ENCODE results near the gene MRPL44.

MRPL44 gene

DNA sequence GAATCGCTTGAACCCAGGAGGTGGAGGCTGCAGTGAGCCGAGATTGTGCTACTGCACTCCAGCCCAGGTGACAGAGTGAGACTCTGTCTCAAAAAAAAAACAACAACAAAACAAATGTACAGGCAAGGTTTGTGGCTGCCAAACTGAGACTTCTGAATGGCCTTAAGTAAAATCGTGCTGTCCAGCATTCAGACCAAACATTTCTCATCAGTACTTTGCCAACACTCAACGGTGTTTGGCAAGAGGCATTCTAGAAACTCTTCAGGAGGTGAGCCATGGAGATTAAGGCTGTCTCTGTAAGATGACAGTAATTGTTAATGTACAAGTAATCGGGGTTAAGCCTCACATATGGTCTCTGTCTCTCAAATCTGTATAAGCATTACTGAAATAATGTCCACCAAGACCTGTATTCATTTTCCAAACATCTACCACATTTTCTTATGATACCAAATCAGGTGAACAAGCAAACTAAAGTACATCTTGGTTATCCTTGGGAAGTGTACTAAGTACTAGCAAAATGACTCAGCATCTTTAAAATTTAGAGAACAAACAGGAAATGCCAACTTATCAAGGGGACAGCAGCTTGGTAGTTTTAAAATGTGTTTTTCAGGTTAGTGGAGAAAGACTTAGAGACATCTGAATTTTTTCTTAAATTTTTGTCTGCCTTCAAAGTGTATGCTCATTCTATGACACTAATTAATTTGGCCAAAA, 52.5 kb downstream of the MRPL44 start:
- no peak for DNase-seq (ENCODE audit: low read depth)

DNA sequence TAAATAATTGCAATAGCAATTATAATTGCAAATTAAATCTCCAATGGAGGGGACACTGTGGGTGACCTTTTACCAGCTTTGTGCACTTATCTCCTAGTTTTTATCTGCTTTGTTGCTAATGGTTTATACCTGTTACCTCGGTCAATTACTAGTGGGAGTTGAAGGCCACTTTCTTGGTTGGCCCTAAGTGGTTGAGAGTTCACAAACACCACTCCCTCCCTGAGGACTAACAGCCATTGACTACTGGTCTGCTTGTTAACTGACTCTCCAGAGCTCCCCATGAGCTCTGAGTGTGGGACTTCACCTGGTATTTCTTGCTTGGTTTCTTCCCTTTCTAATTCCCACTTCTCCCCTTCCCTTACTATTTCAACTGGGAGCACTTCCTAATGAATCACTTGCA, 54.6 kb downstream of the MRPL44 start:
- DNase-seq (ENCODE audit: low read depth) = no peak

DNA sequence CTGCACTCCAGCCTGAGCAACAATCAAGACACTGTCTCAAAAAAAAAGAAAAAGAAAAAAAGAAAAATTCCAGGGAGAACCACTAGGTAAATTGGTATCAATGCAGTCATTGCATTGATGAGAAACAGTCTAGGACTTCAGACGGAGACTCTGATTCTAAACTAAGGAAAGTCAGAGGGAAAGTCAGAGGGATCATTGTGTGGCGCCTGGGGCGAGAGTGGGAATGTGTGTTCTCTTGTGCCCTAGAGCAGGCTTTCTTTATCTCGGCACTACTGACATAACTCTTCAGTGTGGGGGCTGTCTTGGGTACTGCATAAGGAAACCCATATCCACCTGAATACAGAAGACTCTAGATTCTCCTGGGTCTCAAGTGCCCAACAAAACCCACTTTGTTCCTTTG, 57.1 kb downstream of the MRPL44 start:
- DNase-seq (ENCODE audit: low read depth) = no peak

DNA sequence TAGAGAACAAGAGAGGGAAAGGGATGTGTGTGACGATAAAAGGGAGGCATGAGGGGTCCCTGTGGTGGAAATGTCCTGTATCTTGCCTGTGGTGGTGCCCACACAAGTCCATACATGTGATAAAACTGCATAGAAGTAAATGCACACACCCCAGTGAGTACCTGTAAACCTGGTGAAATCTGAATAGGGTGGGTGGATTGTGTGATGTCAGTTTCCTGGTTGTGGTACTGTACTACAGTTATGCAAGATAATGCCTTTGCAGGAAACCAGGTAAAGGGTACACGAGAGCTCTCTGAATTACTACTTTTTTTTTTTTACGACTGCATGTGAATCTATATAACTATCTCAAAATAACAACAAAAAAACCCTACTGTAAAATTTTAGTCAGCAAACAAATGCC, 59.7 kb downstream of the MRPL44 start:
- DNase-seq (ENCODE audit: low read depth) = no peak

Data from GM04504 (cell line).